SK-N-SH (cell line): ENCODE measurements around the gene DDIT3. TPM values are rescaled to one million over a fixed set of nuclear protein-coding genes. Genes with fewer than 3 reads are reported as not detected.

Source experiments
- CTCF ChIA-PET: fragments of 300-600, 350-600 bp; formaldehyde crosslinking; extraction: SDS; loops from one replicate; lab custom pipeline; 2021; lab: Yijun Ruan, JAX
- POLR2A ChIA-PET: fragments of 350-600 bp; sonication (Branson Sonifier 250); formaldehyde crosslinking; extraction: SDS; loops from one replicate; lab custom pipeline; 2020; ENCODE audit warnings: antibody characterized with exemption, inconsistent platforms; lab: Yijun Ruan, JAX
- DNase-seq: peaks from one replicate; pipeline ENCODE4 v3.0.0; 2012
- H2AFZ ChIP-seq: fragments of 200-600 bp; sonication (generic); 2 replicates; pipeline ENCODE4 v1.8.1; 2016; ENCODE audit warnings: antibody characterized with exemption, mild to moderate bottlenecking, low read depth
- H3F3A ChIP-seq: fragments of 200-600 bp; sonication (generic); replicated peaks from 2 replicates; pipeline ENCODE3; 2016; ENCODE audit warnings: antibody characterized with exemption, mild to moderate bottlenecking; ENCODE audit not compliant: insufficient read depth
- H3K27ac ChIP-seq, 2 experiments: fragments of 200-500 bp in 1 of 2; fragments of 200-600 bp in 1 of 2; sonication (Bioruptor generic) in 1 of 2; sonication (generic), shearing (Covaris generic) in 1 of 2; 2 replicates each; pipeline versions ENCODE4 v1.5.1 to v1.6.1; 2014 to 2016; ENCODE audit warnings: low read depth in 2 of 2, inconsistent platforms in 1 of 2, low read length in 1 of 2, mild to moderate bottlenecking in 1 of 2, mixed read lengths in 1 of 2
- H3K27me3 ChIP-seq: fragments of 200-600 bp; sonication (generic), shearing (Covaris generic); 2 replicates; pipeline ENCODE4 v1.6.1; 2016; ENCODE audit warnings: mixed run types; ENCODE audit not compliant: insufficient read depth
- H3K36me3 ChIP-seq, 2 experiments: fragments of 200-500 bp in 1 of 2; fragments of 200-600 bp in 1 of 2; sonication (Bioruptor generic) in 1 of 2; sonication (generic) in 1 of 2; replicated peaks in 1 of 2; 2 replicates each; pipeline versions ENCODE3 to v1.5.1; 2014 to 2016; ENCODE audit warnings: low read length in 1 of 2, mild to moderate bottlenecking in 1 of 2; ENCODE audit not compliant: insufficient read depth in 2 of 2, control insufficient read depth in 1 of 2
- H3K4me1 ChIP-seq, 2 experiments: fragments of 200-500 bp in 1 of 2; fragments of 200-600 bp in 1 of 2; sonication (Bioruptor generic) in 1 of 2; sonication (generic), shearing (Covaris generic) in 1 of 2; 2 replicates each; pipeline versions ENCODE4 v1.5.1 to v1.6.1; 2014 to 2016; ENCODE audit warnings: low read depth in 1 of 2, low read length in 1 of 2, mixed run types in 1 of 2; ENCODE audit not compliant: insufficient read depth in 2 of 2, control insufficient read depth in 1 of 2
- H3K4me2 ChIP-seq: fragments of 200-600 bp; sonication (generic), shearing (Covaris generic); 2 replicates; pipeline ENCODE4 v1.6.1; 2017; ENCODE audit warnings: mixed run types
- H3K4me3 ChIP-seq, 2 experiments: fragments of 200-500 bp in 1 of 2; fragments of 200-600 bp in 1 of 2; sonication (Bioruptor generic) in 1 of 2; sonication (generic), shearing (Covaris generic) in 1 of 2; 2 replicates each; pipeline versions ENCODE4 v1.5.1 to v1.8.1; 2014 to 2016; ENCODE audit warnings: low read depth in 2 of 2, inconsistent platforms in 1 of 2, low read length in 1 of 2, mild to moderate bottlenecking in 1 of 2, mixed read lengths in 1 of 2, moderate library complexity in 1 of 2
- H3K79me2 ChIP-seq: fragments of 200-600 bp; sonication (generic); 2 replicates; pipeline ENCODE4 v1.8.1; 2017; ENCODE audit warnings: mild to moderate bottlenecking; ENCODE audit not compliant: insufficient read depth
- H3K9ac ChIP-seq: fragments of 200-600 bp; sonication (generic); 2 replicates; pipeline ENCODE4 v1.6.1; 2017; ENCODE audit warnings: mixed run types
- H3K9me2 ChIP-seq: fragments of 200-600 bp; sonication (generic); 2 replicates; pipeline ENCODE4 v1.6.1; 2017; ENCODE audit warnings: mixed run types
- H3K9me3 ChIP-seq: fragments of 200-600 bp; sonication (generic); 2 replicates; pipeline ENCODE4 v1.6.1; 2017; ENCODE audit warnings: mixed run types, mild to moderate bottlenecking, moderate library complexity
- H4K20me1 ChIP-seq: fragments of 200-600 bp; sonication (generic); 2 replicates; pipeline ENCODE4 v1.6.1; 2017; ENCODE audit warnings: mild to moderate bottlenecking, mixed run types; ENCODE audit not compliant: insufficient read depth
- EZH2phosphoT487 ChIP-seq: fragments of 200-600 bp; sonication (generic); IDR thresholded peaks from 2 replicates; pipeline ENCODE4 v1.6.1; 2017; ENCODE audit warnings: low read depth, mixed run types, mild to moderate bottlenecking, antibody characterized with exemption, moderate library complexity, borderline replicate concordance
- FOXJ3 ChIP-seq: sonication (generic); formaldehyde crosslinking; IDR thresholded peaks from 2 replicates; pipeline ENCODE4 v1.5.1; 2020; ENCODE audit warnings: mild to moderate bottlenecking, missing genetic modification reagents
- FOXM1 ChIP-seq: IDR thresholded peaks from 2 replicates; pipeline ENCODE4 v1.4.0; 2012; ENCODE audit warnings: low read depth, mild to moderate bottlenecking
- GABPA ChIP-seq: IDR thresholded peaks from 2 replicates; pipeline ENCODE4 v1.4.0; 2012; ENCODE audit warnings: low read depth, mild to moderate bottlenecking
- MAX ChIP-seq: IDR thresholded peaks from 2 replicates; pipeline ENCODE4 v1.4.0; 2012; ENCODE audit warnings: low read depth
- NFIC ChIP-seq: IDR thresholded peaks from 2 replicates; pipeline ENCODE4 v1.4.0; 2012; ENCODE audit warnings: borderline replicate concordance
- RAD21 ChIP-seq: IDR thresholded peaks from 2 replicates; pipeline ENCODE4 v1.6.1; 2012; ENCODE audit warnings: mild to moderate bottlenecking, low read length
- RCOR1 ChIP-seq: fragments of 150-350 bp; IDR thresholded peaks from 2 replicates; pipeline ENCODE4 v1.6.1; 2017; ENCODE audit warnings: antibody characterized with exemption, low read length
- YY1 ChIP-seq: IDR thresholded peaks from 2 replicates; pipeline ENCODE4 v1.4.0; 2012; ENCODE audit warnings: low read depth, mild to moderate bottlenecking
- WGBS: methylation state at CpG from one replicate; pipeline ENCODE4 v1.1.6; 2017; ENCODE audit warnings: low lambda C conversion rate; 5-methylcytosine and 5-hydroxymethylcytosine counted together
- polyA plus RNA-seq, 3 experiments: library from polyadenylated mRNA; depleted of rRNA; stranded (reverse); fragments of >200 nt; gene quantifications; 2 replicates each; pipeline ENCODE4 v1.2.3, GENCODE V29; 2012

DDIT3 gene
- polyA plus RNA-seq, 1 of the 3 experiments (the other 2 are of a cell fraction), result 26.3 TPM

GRCh38 chr12:57470970-57471656 is 49.2 kb downstream of the DDIT3 start:
- no peaks in the 10 kb centered on the region for H3K79me2 ChIP-seq
- H3K4me3 ChIP-seq, result no peak overlapping the region
- ChIA-PET CTCF (interaction anchor here (1.2 to 2.3 kb wide), 6 partner anchors 9 to 231 kb away, joined by 3 to 15 read pairs (median 8); partner anchors contain the start of genes GLI1 and INHBE), POLR2A (interaction anchor here (1.2 kb wide), 1 partner anchor 12 kb away, joined by 3 read pairs; no protein-coding TSS in a partner anchor)
- no peaks in the 10 kb centered on the region for H3F3A ChIP-seq
- no peaks in the 10 kb centered on the region for H4K20me1 ChIP-seq
- TF ChIP-seq RAD21, result no peak
- TF ChIP-seq RCOR1, result no peak
- no peak for TF ChIP-seq NFIC
- no peak for TF ChIP-seq YY1
- no peak for TF ChIP-seq FOXJ3 (CRISPR knock-in tag)
- TF ChIP-seq FOXM1, result no peak
- no peak overlapping the region for H3K9ac ChIP-seq
- H3K9me3 ChIP-seq, result no peaks in the 10 kb centered on the region
- DNase-seq, result no peak
- H3K27ac ChIP-seq, result no peak overlapping the region
- H3K9me2 ChIP-seq, result no peaks in the 10 kb centered on the region
- WGBS, result 39% methylated on average over 4 of the region's 4 CpGs
- H2AFZ ChIP-seq, result no peak overlapping the region
- peaks cover 90% of the 10 kb centered on the region for H3K27me3 ChIP-seq
- peaks cover 0 to 8% of the 10 kb centered on the region in 2 experiments; a peak in 2 of 4 replicates for H3K4me1 ChIP-seq
- H3K4me2 ChIP-seq, result no peak overlapping the region
- no peaks in the 10 kb centered on the region for H3K36me3 ChIP-seq

DNA sequence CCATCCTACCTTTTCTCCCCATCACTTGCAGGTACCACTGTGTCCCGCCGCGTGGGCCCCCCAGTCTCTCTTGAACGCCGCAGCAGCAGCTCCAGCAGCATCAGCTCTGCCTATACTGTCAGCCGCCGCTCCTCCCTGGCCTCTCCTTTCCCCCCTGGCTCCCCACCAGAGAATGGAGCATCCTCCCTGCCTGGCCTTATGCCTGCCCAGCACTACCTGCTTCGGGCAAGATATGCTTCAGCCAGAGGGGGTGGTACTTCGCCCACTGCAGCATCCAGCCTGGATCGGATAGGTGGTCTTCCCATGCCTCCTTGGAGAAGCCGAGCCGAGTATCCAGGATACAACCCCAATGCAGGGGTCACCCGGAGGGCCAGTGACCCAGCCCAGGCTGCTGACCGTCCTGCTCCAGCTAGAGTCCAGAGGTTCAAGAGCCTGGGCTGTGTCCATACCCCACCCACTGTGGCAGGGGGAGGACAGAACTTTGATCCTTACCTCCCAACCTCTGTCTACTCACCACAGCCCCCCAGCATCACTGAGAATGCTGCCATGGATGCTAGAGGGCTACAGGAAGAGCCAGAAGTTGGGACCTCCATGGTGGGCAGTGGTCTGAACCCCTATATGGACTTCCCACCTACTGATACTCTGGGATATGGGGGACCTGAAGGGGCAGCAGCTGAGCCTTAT is 49.9 kb downstream of the DDIT3 start:
- ChIA-PET CTCF (interaction anchor here (0.7 to 2.8 kb wide), 7 partner anchors 8 to 230 kb away, joined by 3 to 22 read pairs (median 7); partner anchors contain the start of gene GLI1), POLR2A (no interaction called here)
- Histone ChIP-seq H3F3A (no peaks in the 10 kb centered on the region), H3K4me1 (peaks cover 0 to under 1% of the 10 kb centered on the region in 2 experiments; a peak in 1 of 4 replicates), H3K36me3 (no peaks in the 10 kb centered on the region), H3K27ac (no peak overlapping the region), H3K79me2 (no peaks in the 10 kb centered on the region), H3K9ac (no peak overlapping the region), H3K4me3 (no peak overlapping the region), H3K4me2 (no peak overlapping the region), H3K27me3 (peaks cover 87% of the 10 kb centered on the region), H3K9me3 (no peaks in the 10 kb centered on the region), H4K20me1 (no peaks in the 10 kb centered on the region), H3K9me2 (no peaks in the 10 kb centered on the region), H2AFZ (no peak overlapping the region)
- TF ChIP-seq EZH2phosphoT487, result no peak
- no peak for TF ChIP-seq MAX
- TF ChIP-seq GABPA, result no peak
- 59% methylated on average over 8 of the region's 14 CpGs for WGBS
- DNase-seq, result no peak
